ENCODE measurements around the gene GABPB1.

GABPB1 gene

DNA sequence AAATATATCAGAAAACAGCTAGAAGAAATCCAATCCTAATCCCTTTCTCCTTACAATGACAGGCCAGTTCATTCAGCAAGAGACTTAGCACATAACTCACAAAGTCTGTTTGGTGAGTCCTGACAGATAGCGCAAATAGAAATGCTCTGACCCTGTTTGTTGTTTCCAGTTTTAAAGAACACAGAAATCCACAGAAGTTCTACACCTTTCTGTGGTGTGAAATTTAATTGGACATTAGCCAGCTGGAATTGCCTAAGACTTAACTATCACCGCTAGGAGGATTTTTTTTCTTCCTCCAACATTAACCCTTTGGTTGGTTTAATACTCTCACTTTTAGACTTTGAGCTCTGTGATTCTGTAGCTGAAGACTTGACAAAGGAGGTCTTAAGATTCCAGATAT, 120.2 kb downstream of the GABPB1 start:
- TF ChIP-seq, protein P1, sequence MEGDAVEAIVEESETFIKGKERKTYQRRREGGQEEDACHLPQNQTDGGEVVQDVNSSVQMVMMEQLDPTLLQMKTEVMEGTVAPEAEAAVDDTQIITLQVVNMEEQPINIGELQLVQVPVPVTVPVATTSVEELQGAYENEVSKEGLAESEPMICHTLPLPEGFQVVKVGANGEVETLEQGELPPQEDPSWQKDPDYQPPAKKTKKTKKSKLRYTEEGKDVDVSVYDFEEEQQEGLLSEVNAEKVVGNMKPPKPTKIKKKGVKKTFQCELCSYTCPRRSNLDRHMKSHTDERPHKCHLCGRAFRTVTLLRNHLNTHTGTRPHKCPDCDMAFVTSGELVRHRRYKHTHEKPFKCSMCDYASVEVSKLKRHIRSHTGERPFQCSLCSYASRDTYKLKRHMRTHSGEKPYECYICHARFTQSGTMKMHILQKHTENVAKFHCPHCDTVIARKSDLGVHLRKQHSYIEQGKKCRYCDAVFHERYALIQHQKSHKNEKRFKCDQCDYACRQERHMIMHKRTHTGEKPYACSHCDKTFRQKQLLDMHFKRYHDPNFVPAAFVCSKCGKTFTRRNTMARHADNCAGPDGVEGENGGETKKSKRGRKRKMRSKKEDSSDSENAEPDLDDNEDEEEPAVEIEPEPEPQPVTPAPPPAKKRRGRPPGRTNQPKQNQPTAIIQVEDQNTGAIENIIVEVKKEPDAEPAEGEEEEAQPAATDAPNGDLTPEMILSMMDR (conservative IDR thresholded peaks at IDR 0.05; ENCODE audit: low read length), result no peak
- TF ChIP-seq EZH2phosphoT487 (IDR thresholded peaks at IDR 0.05; ENCODE audit: borderline replicate concordance), result no peak
- H3K9me3 ChIP-seq (ENCODE audit: insufficient read depth, low read depth, low read length), result no peaks in the 10 kb centered on the region

DNA sequence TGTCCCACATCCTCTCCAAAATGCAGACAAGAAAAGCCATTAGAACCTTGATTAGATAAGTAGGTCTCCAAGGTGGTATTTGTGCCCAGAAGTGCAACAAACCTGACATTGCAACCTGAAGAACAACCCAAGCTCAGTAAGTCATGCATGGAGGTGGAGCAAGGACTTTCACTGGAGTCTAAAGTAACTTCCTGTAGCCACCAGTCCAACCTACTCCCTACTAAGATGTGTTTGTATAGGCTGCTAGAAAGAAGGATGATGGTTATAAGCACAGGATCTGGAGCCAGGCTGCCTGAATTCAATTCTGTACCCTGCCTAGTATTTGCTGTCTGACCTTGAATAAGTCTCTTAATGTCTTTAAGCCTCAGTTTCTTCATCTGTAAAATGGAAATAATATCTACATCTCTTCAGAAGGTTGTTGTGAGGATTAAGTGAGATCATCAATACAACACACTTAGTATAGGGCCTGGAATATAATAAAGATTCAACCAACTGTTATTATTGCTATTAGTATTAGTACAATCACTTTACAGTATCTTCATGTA, 121.7 kb downstream of the GABPB1 start:
- Histone ChIP-seq H3F3A (ENCODE audit: low read depth) (no peaks in the 10 kb centered on the region), H3K4me1 (ENCODE audit: insufficient read depth, low read length, poor library complexity, severe bottlenecking) (peaks cover 10% of the 10 kb centered on the region), H3K4me2 (ENCODE audit: low read depth, low read length, poor library complexity, severe bottlenecking) (no peak overlapping the region), H4K20me1 (ENCODE audit: insufficient read depth, low read length, poor library complexity, severe bottlenecking) (no peaks in the 10 kb centered on the region), H3K27me3 (ENCODE audit: insufficient read depth, low read length, poor library complexity, severe bottlenecking) (no peaks in the 10 kb centered on the region), H3K9ac (ENCODE audit: low read depth, low read length, poor library complexity, severe bottlenecking) (no peak overlapping the region), H3K79me2 (ENCODE audit: insufficient read depth, low read length) (no peaks in the 10 kb centered on the region), H2AFZ (ENCODE audit: low read length) (peak overlapping the region; percentile 64), H3K9me2 (replicated peaks; ENCODE audit: low read depth, low read length) (no peaks in the 10 kb centered on the region), H3K36me3 (ENCODE audit: insufficient read depth, low read length) (no peaks in the 10 kb centered on the region), H3K9me3 (ENCODE audit: insufficient read depth, low read depth, low read length) (no peaks in the 10 kb centered on the region), H3K4me3 (ENCODE audit: low read length, poor library complexity, severe bottlenecking) (no peak overlapping the region)
- TF ChIP-seq, protein P1 (conservative IDR thresholded peaks at IDR 0.05; ENCODE audit: low read length), result no peak
- no peak for TF ChIP-seq EZH2phosphoT487 (IDR thresholded peaks at IDR 0.05; ENCODE audit: borderline replicate concordance)

More for the DNA sequence above, 120.2 kb downstream of the GABPB1 start:
- Histone ChIP-seq H4K20me1 (ENCODE audit: insufficient read depth, low read length, poor library complexity, severe bottlenecking) (no peaks in the 10 kb centered on the region), H3K4me1 (ENCODE audit: insufficient read depth, low read length, poor library complexity, severe bottlenecking) (peaks cover 10% of the 10 kb centered on the region), H3K36me3 (ENCODE audit: insufficient read depth, low read length) (no peaks in the 10 kb centered on the region), H3K9me2 (replicated peaks; ENCODE audit: low read depth, low read length) (no peaks in the 10 kb centered on the region), H3F3A (ENCODE audit: low read depth) (no peaks in the 10 kb centered on the region), H3K4me3 (ENCODE audit: low read length, poor library complexity, severe bottlenecking) (no peak overlapping the region), H3K79me2 (ENCODE audit: insufficient read depth, low read length) (no peaks in the 10 kb centered on the region), H2AFZ (ENCODE audit: low read length) (no peak overlapping the region), H3K9ac (ENCODE audit: low read depth, low read length, poor library complexity, severe bottlenecking) (no peak overlapping the region), H3K27me3 (ENCODE audit: insufficient read depth, low read length, poor library complexity, severe bottlenecking) (no peaks in the 10 kb centered on the region), H3K4me2 (ENCODE audit: low read depth, low read length, poor library complexity, severe bottlenecking) (no peak overlapping the region)

DNA sequence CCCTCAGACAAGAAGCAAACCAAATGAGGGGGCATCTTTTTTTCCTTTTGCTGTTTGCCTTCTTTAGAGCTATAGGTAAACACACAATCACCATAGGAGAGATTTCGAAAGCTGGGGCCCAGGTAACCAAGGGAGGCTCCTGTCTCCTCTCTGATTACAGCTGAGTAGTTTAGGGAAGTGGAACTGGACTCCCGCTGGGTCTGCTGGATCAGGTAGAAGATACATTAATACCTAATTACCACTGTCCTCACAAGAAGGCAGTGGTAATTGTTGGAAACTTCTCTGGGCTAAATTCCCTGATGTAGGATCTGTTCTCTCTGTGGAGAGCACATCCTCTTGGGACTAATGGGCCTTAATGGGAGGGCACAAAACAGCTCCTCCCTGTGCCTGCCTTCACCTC, 122.2 kb downstream of the GABPB1 start:
- Histone ChIP-seq H3K27me3 (ENCODE audit: insufficient read depth, low read length, poor library complexity, severe bottlenecking) (no peaks in the 10 kb centered on the region), H4K20me1 (ENCODE audit: insufficient read depth, low read length, poor library complexity, severe bottlenecking) (no peaks in the 10 kb centered on the region), H3K9me2 (replicated peaks; ENCODE audit: low read depth, low read length) (no peaks in the 10 kb centered on the region), H3K4me3 (ENCODE audit: low read length, poor library complexity, severe bottlenecking) (no peak overlapping the region), H3K4me2 (ENCODE audit: low read depth, low read length, poor library complexity, severe bottlenecking) (no peak overlapping the region), H3K9ac (ENCODE audit: low read depth, low read length, poor library complexity, severe bottlenecking) (no peak overlapping the region), H3K79me2 (ENCODE audit: insufficient read depth, low read length) (no peaks in the 10 kb centered on the region), H3K36me3 (ENCODE audit: insufficient read depth, low read length) (no peaks in the 10 kb centered on the region), H3F3A (ENCODE audit: low read depth) (no peaks in the 10 kb centered on the region), H3K4me1 (ENCODE audit: insufficient read depth, low read length, poor library complexity, severe bottlenecking) (peaks cover 10% of the 10 kb centered on the region), H3K9me3 (ENCODE audit: insufficient read depth, low read depth, low read length) (no peaks in the 10 kb centered on the region), H2AFZ (ENCODE audit: low read length) (peak overlapping the region; percentile 64)
- no peak for TF ChIP-seq EZH2phosphoT487 (IDR thresholded peaks at IDR 0.05; ENCODE audit: borderline replicate concordance)
- TF ChIP-seq, protein P1 (conservative IDR thresholded peaks at IDR 0.05; ENCODE audit: low read length), result no peak

All from Loucy (cell line).